Measurements from ENCODE around the gene ANKRD33B.

Gene ANKRD33B

GRCh38 chr5:10633271-10634049 is 69.6 kb downstream of the ANKRD33B start:
- no peak for TF ChIP-seq CTCF (IDR thresholded peaks at IDR 0.05)

- no peak for TF ChIP-seq CTCF (IDR thresholded peaks at IDR 0.05)
Measured at GRCh38 chr5:10634050-10634449, 70.2 kb downstream of the ANKRD33B start.

GRCh38 chr5:10634562-10634961 is 70.7 kb downstream of the ANKRD33B start:
- no peak for TF ChIP-seq CTCF (IDR thresholded peaks at IDR 0.05)

DNA sequence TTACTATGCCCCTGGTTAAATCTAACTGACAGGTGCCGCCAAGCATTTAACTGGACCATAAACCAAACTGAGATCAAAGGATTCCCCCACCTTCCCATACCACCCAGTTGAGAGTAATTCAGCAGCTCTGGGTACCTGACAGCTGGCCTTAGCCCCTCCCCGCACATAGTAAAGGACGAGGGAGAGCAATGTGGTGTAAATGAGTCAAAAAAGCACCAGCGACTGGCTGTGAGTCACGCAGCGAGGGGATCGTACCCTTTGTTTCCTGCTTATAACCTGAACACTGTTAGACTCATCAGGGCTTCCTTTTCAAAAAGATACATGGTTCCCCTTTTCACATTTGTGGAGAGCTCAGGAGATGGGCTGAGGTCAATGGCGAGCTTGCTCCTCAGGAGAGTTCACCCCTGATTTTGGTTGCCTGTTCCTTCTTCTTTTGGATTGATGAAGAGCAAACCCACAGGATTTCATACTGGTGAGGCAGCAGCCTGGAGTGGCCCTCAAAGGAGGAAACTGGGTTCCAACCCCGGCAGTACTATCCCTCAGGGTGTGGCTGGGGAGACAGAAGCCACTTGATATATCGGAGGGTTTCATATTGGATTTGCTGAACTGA is 71.5 kb downstream of the ANKRD33B start:
- no peak for TF ChIP-seq CTCF (IDR thresholded peaks at IDR 0.05)

GRCh38 chr5:10635867-10636350 is 72.0 kb downstream of the ANKRD33B start:
- TF ChIP-seq CTCF (IDR thresholded peaks at IDR 0.05) = no peak

GRCh38 chr5:10636363-10637142 is 72.7 kb downstream of the ANKRD33B start:
- no peak for TF ChIP-seq CTCF (IDR thresholded peaks at IDR 0.05)

- no peak for TF ChIP-seq CTCF (IDR thresholded peaks at IDR 0.05)
Measured at GRCh38 chr5:10637944-10638343, 74.1 kb downstream of the ANKRD33B start.

Data from LNCAP (cell line).